CD4-positive, alpha-beta memory T cell (primary cell): Measurements from ENCODE around the gene SFI1. TPM values are rescaled to one million over a fixed set of nuclear protein-coding genes. Genes with fewer than 3 reads are reported as not detected.
A peak's percentile ranks its signal among the peaks of the same experiment; 100 is the strongest.

Source experiments
- CTCF ChIA-PET: fragments of 350-600 bp; sonication (Branson Sonifier 250); formaldehyde crosslinking; loops from one replicate; lab custom pipeline; 2021; ENCODE audit warnings: inconsistent platforms; ENCODE audit not compliant: partially characterized antibody; lab: Charles Lee
- POLR2A ChIA-PET: fragments of 350-600 bp; sonication (Branson Sonifier 250); formaldehyde crosslinking; loops from one replicate; lab custom pipeline; 2021; ENCODE audit not compliant: partially characterized antibody; lab: Charles Lee
- DNase-seq, 5 donors: peaks; one replicate each; pipeline versions ENCODE4 v3.0.0 to v3.0.0-alpha.2; 2020 to 2022; ENCODE audit warnings: mixed read lengths in 1 of 5
- H3K27ac ChIP-seq: one replicate; pipeline ENCODE4 v1.7.0; 2013; ENCODE audit warnings: low read depth, low read length
- H3K27me3 ChIP-seq: 2 replicates; pipeline ENCODE4 v1.7.0; 2013; ENCODE audit warnings: mild to moderate bottlenecking, low read length, moderate library complexity; ENCODE audit not compliant: insufficient read depth
- H3K36me3 ChIP-seq: 2 replicates; pipeline ENCODE4 v1.7.0; 2013; ENCODE audit warnings: mild to moderate bottlenecking, low read length, moderate library complexity; ENCODE audit not compliant: insufficient read depth
- H3K4me1 ChIP-seq: 2 replicates; pipeline ENCODE4 v1.7.0; 2013; ENCODE audit warnings: mild to moderate bottlenecking, low read length, moderate library complexity; ENCODE audit not compliant: insufficient read depth
- H3K4me3 ChIP-seq, 2 donors: one replicate each; pipeline ENCODE4 v1.7.0; 2013; ENCODE audit warnings: low read length in 2 of 2, mild to moderate bottlenecking in 1 of 2
- H3K9me3 ChIP-seq, 2 donors: one replicate each; pipeline ENCODE4 v1.7.0; 2013; ENCODE audit warnings: low read length in 2 of 2, control low read depth in 1 of 2; ENCODE audit not compliant: control insufficient read depth in 1 of 2
- H3K27ac Mint-ChIP-seq, 7 donors: one replicate each; pipeline ENCODE4 v1.8.0; 2020 to 2021; ENCODE audit warnings: mixed read lengths in 7 of 7, mild to moderate bottlenecking in 6 of 7, inconsistent platforms in 3 of 7, moderate library complexity in 3 of 7
- H3K27me3 Mint-ChIP-seq, 2 donors: one replicate each; pipeline ENCODE4 v1.8.0; 2020 to 2021; ENCODE audit warnings: mixed read lengths in 2 of 2
- H3K36me3 Mint-ChIP-seq, 2 donors: one replicate each; pipeline ENCODE4 v1.8.0; 2020 to 2021; ENCODE audit warnings: mixed read lengths in 2 of 2, inconsistent platforms in 1 of 2, mild to moderate bottlenecking in 1 of 2
- H3K4me1 Mint-ChIP-seq, 4 donors: one replicate each; pipeline ENCODE4 v1.8.0; 2020 to 2021; ENCODE audit warnings: mixed read lengths in 4 of 4, mild to moderate bottlenecking in 1 of 4
- H3K4me3 Mint-ChIP-seq, 8 donors: one replicate each; pipeline ENCODE4 v1.8.0; 2020 to 2021; ENCODE audit warnings: mixed read lengths in 8 of 8, mild to moderate bottlenecking in 7 of 8, moderate library complexity in 6 of 8, inconsistent platforms in 3 of 8
- H3K9me3 Mint-ChIP-seq, 8 donors: one replicate each; pipeline ENCODE4 v1.8.0; 2020 to 2021; ENCODE audit warnings: mixed read lengths in 8 of 8, mild to moderate bottlenecking in 5 of 8, inconsistent platforms in 3 of 8, moderate library complexity in 1 of 8
- intact Hi-C: fragments of 100-400 bp; cut with micrococcal nuclease; formaldehyde crosslinking; loops from one replicate; pipeline ENCODE4 v1.15.1; 2023
- polyA plus RNA-seq, 2 donors: library from polyadenylated mRNA; unstranded; fragments of 300-500 nt; fragmentation: Illumina TruSeq; gene quantifications; one replicate each; pipeline ENCODE4 v1.2.3, GENCODE V29; 2021
- total RNA-seq, 2 experiments: library from RNA; stranded (reverse); gene quantifications; one replicate each; pipeline ENCODE4 v1.2.3, GENCODE V29; 2021

Gene SFI1
- total and polyA plus RNA-seq, 4 experiments from 2014 or later, result 14.7 to 333 (median 181) TPM

GRCh38 chr22:31639436-31640039 is 143.2 kb downstream of the SFI1 start:
- peaks cover 17 to 41% (median 30%) of the 10 kb centered on the region in 4 donors for H3K4me1 Mint-ChIP-seq
- no peaks in the 10 kb centered on the region for H3K27me3 Mint-ChIP-seq
- peaks cover 20% of the 10 kb centered on the region for H3K4me1 ChIP-seq
- H3K36me3 Mint-ChIP-seq, result peaks cover 9 to 12% of the 10 kb centered on the region in 2 donors
- H3K27ac ChIP-seq, result no peak overlapping the region
- no peaks in the 10 kb centered on the region for H3K9me3 ChIP-seq
- peak overlapping the region; percentile 57 to 90 (median 84) for H3K27ac Mint-ChIP-seq
- H3K9me3 Mint-ChIP-seq, result no peaks in the 10 kb centered on the region
- ChIA-PET CTCF (interaction anchor here (0.8 to 1.4 kb wide), 2 partner anchors 26 to 331 kb away, joined by 4 read pairs; no protein-coding TSS in a partner anchor), POLR2A (interaction anchor here (1.2 to 1.7 kb wide), 3 partner anchors 9 to 292 kb away, joined by 4 to 6 read pairs (median 4); no protein-coding TSS in a partner anchor)
- H3K36me3 ChIP-seq, result no peaks in the 10 kb centered on the region
- H3K4me3 Mint-ChIP-seq, result peak overlapping the region in 4 of 8 donors; percentile 15 to 50 (median 47)
- H3K4me3 ChIP-seq, result no peak overlapping the region
- H3K27me3 ChIP-seq, result no peaks in the 10 kb centered on the region
- DNase-seq, result no peak
- intact Hi-C loops, result loop anchor here (10.0 kb wide), 1 partner anchor 875 kb away; no protein-coding TSS in a partner anchor

GRCh38 chr22:31646186-31647019 is 150.1 kb downstream of the SFI1 start:
- CTCF ChIA-PET, result interaction anchor here (1.8 kb wide), 2 partner anchors 15 to 19 kb away, joined by 3 to 6 read pairs; no protein-coding TSS in a partner anchor
- Histone ChIP-seq H3K9me3 (no peaks in the 10 kb centered on the region), H3K36me3 (peaks cover 18% of the 10 kb centered on the region), H3K4me3 (no peak overlapping the region), H3K27me3 (no peaks in the 10 kb centered on the region), H3K27ac (no peak overlapping the region), H3K4me1 (no peaks in the 10 kb centered on the region)
- no peak overlapping the region for H3K4me3 Mint-ChIP-seq
- no peak for DNase-seq
- no peaks in the 10 kb centered on the region for H3K27me3 Mint-ChIP-seq
- peak overlapping the region in 5 of 7 donors; percentile 22 to 70 (median 35) for H3K27ac Mint-ChIP-seq
- intact Hi-C loops, result no loop called here
- POLR2A ChIA-PET, result interaction anchor here (0.7 to 1.6 kb wide), 2 partner anchors 15 to 23 kb away, joined by 4 to 7 read pairs; partner anchors contain the start of gene PISD
- H3K9me3 Mint-ChIP-seq, result no peaks in the 10 kb centered on the region
- peaks cover 32 to 51% of the 10 kb centered on the region in 2 donors for H3K36me3 Mint-ChIP-seq
- peaks cover 9 to 19% (median 12%) of the 10 kb centered on the region in 4 donors for H3K4me1 Mint-ChIP-seq

- Mint-ChIP-seq H3K36me3 (peaks cover 32 to 50% of the 10 kb centered on the region in 2 donors), H3K27me3 (no peaks in the 10 kb centered on the region), H3K4me1 (peaks cover 10 to 19% (median 14%) of the 10 kb centered on the region in 4 donors), H3K4me3 (no peak overlapping the region), H3K9me3 (no peaks in the 10 kb centered on the region), H3K27ac (peak overlapping the region in 4 of 7 donors; percentile 22 to 48 (median 30))
- Histone ChIP-seq H3K36me3 (peaks cover 18% of the 10 kb centered on the region), H3K9me3 (no peaks in the 10 kb centered on the region), H3K4me1 (no peaks in the 10 kb centered on the region), H3K4me3 (no peak overlapping the region), H3K27me3 (no peaks in the 10 kb centered on the region), H3K27ac (no peak overlapping the region)
- DNase-seq, result no peak
- POLR2A ChIA-PET, result interaction anchor here (1.6 kb wide), 1 partner anchor 15 kb away, joined by 7 read pairs; the partner anchor contains the start of gene PISD
- intact Hi-C loops, result no loop called here
- CTCF ChIA-PET, result interaction anchor here (1.8 kb wide), 2 partner anchors 14 to 19 kb away, joined by 3 to 6 read pairs; no protein-coding TSS in a partner anchor
Observed at GRCh38 chr22:31647066-31647465, 150.7 kb downstream of the SFI1 start.

- Mint-ChIP-seq H3K9me3 (no peaks in the 10 kb centered on the region), H3K4me3 (no peak overlapping the region), H3K36me3 (peaks cover 32 to 49% of the 10 kb centered on the region in 2 donors), H3K4me1 (peaks cover 11 to 24% (median 16%) of the 10 kb centered on the region in 4 donors), H3K27me3 (no peaks in the 10 kb centered on the region), H3K27ac (peak overlapping the region in 1 of 7 donors; percentile 19)
- no peaks in the 10 kb centered on the region for H3K9me3 ChIP-seq
- peaks cover under 1% of the 10 kb centered on the region for H3K4me1 ChIP-seq
- H3K27me3 ChIP-seq, result no peaks in the 10 kb centered on the region
- POLR2A ChIA-PET, result interaction anchor here (1.6 kb wide), 1 partner anchor 14 kb away, joined by 7 read pairs; the partner anchor contains the start of gene PISD
- no peak overlapping the region for H3K27ac ChIP-seq
- intact Hi-C loops, result no loop called here
- CTCF ChIA-PET, result interaction anchor here (1.8 kb wide), 2 partner anchors 14 to 18 kb away, joined by 3 to 6 read pairs; no protein-coding TSS in a partner anchor
- H3K4me3 ChIP-seq, result no peak overlapping the region
- H3K36me3 ChIP-seq, result peaks cover 18% of the 10 kb centered on the region
- DNase-seq, result no peak
Observed at GRCh38 chr22:31647523-31648320, 151.4 kb downstream of the SFI1 start.

- no peaks in the 10 kb centered on the region for H3K9me3 Mint-ChIP-seq
- H3K27ac Mint-ChIP-seq, result no peak overlapping the region
- peaks cover 15% of the 10 kb centered on the region for H3K4me1 ChIP-seq
- POLR2A ChIA-PET, result no interaction called here
- H3K36me3 Mint-ChIP-seq, result peaks cover 24 to 47% of the 10 kb centered on the region in 2 donors
- intact Hi-C loops, result no loop called here
- no peaks in the 10 kb centered on the region for H3K9me3 ChIP-seq
- H3K27me3 Mint-ChIP-seq, result no peaks in the 10 kb centered on the region
- no peak overlapping the region for H3K27ac ChIP-seq
- H3K27me3 ChIP-seq, result no peaks in the 10 kb centered on the region
- H3K4me3 Mint-ChIP-seq, result no peak overlapping the region
- peaks cover 17 to 41% (median 30%) of the 10 kb centered on the region in 4 donors for H3K4me1 Mint-ChIP-seq
- H3K4me3 ChIP-seq, result no peak overlapping the region
- H3K36me3 ChIP-seq, result peaks cover 23% of the 10 kb centered on the region
- no peak for DNase-seq
- CTCF ChIA-PET, result no interaction called here
Observed at GRCh38 chr22:31650391-31650790, 154.1 kb downstream of the SFI1 start.

GRCh38 chr22:31651664-31652063 is 155.3 kb downstream of the SFI1 start:
- Histone ChIP-seq H3K4me1 (peaks cover 15% of the 10 kb centered on the region), H3K4me3 (no peak overlapping the region), H3K27ac (no peak overlapping the region), H3K27me3 (no peaks in the 10 kb centered on the region), H3K9me3 (no peaks in the 10 kb centered on the region), H3K36me3 (peaks cover 21% of the 10 kb centered on the region)
- intact Hi-C loops, result no loop called here
- H3K27ac Mint-ChIP-seq, result peak overlapping the region in 4 of 7 donors; percentile 36 to 65 (median 54)
- H3K9me3 Mint-ChIP-seq, result no peaks in the 10 kb centered on the region
- H3K4me1 Mint-ChIP-seq, result peaks cover 17 to 37% (median 24%) of the 10 kb centered on the region in 4 donors
- H3K27me3 Mint-ChIP-seq, result no peaks in the 10 kb centered on the region
- no peak overlapping the region for H3K4me3 Mint-ChIP-seq
- peaks cover 21 to 38% of the 10 kb centered on the region in 2 donors for H3K36me3 Mint-ChIP-seq
- ChIA-PET CTCF (no interaction called here), POLR2A (no interaction called here)
- DNase-seq, result no peak
